Measurements from ENCODE around the gene SLC8A2. TPM values are rescaled to one million over a fixed set of nuclear protein-coding genes. Genes with fewer than 3 reads are reported as not detected.
A peak's percentile ranks its signal among the peaks of the same experiment; 100 is the strongest.

SLC8A2 gene
- total RNA-seq, 2 donors from 2014 or later: 2.5 to 3.6 TPM

DNA sequence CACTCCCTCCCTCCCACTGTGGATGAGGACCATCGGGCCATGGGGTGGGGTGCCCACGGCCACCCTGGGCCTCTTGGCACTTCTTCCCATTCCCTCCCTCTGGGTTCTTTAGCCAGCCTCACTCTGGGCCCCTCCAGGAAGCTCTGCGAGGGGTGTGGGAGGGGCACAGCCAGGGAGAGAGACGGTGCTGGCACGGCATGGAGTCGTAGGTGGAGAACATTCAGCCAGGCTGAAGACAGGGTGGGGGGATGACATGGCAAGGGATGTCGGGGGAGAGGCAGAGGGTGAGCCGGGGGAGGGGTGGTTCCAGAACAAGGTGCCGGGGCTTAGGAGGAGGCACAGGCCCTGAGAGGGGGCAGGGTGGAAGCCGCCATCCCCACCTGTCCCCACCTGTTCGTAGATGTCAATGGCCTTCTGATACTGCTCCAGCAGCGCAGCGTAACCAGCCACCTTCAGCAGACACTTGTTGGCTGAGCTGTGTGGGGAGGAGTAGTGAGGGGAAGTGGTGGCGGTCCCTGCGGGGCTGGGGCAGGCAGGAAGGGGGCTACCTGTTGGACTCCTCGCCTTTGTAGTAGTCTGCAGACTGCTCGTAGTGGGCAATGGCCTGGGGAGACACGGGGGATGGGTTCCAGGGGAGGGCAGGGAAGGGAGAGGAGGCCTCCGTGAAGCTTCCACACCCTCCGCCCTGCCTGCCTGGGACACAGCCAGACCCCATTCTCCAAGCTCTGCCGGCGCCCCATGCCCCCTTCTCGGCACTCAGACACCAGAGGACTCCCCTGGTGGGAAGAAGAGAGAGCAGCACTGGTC, 21.1 kb upstream of the SLC8A2 start:
- TF ChIP-seq, protein P1, sequence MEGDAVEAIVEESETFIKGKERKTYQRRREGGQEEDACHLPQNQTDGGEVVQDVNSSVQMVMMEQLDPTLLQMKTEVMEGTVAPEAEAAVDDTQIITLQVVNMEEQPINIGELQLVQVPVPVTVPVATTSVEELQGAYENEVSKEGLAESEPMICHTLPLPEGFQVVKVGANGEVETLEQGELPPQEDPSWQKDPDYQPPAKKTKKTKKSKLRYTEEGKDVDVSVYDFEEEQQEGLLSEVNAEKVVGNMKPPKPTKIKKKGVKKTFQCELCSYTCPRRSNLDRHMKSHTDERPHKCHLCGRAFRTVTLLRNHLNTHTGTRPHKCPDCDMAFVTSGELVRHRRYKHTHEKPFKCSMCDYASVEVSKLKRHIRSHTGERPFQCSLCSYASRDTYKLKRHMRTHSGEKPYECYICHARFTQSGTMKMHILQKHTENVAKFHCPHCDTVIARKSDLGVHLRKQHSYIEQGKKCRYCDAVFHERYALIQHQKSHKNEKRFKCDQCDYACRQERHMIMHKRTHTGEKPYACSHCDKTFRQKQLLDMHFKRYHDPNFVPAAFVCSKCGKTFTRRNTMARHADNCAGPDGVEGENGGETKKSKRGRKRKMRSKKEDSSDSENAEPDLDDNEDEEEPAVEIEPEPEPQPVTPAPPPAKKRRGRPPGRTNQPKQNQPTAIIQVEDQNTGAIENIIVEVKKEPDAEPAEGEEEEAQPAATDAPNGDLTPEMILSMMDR (conservative IDR thresholded peaks at IDR 0.05): no peak
- no peaks in the 10 kb centered on the region for H3K4me1 ChIP-seq (ENCODE audit: control insufficient read depth, insufficient read depth, low read length)
- peaks cover 22% of the 10 kb centered on the region for H3K36me3 Mint-ChIP-seq (ENCODE audit: low read depth)
- DNase-seq: no peak
- no peak overlapping the region for H3K4me3 Mint-ChIP-seq
- H3K36me3 ChIP-seq (ENCODE audit: control insufficient read depth, insufficient read depth, low read length): peaks cover 22% of the 10 kb centered on the region
- no peak overlapping the region for H3K27ac Mint-ChIP-seq
- H3K9ac ChIP-seq (ENCODE audit: extremely low read depth, low read length, poor library complexity, severe bottlenecking): no peak overlapping the region
- WGBS, 2 experiments (ENCODE audit: insufficient coverage in 1 of 2, insufficient read length in 1 of 2): 91 to 92% methylated on average over 10 to 23 of the region's 23 CpGs
- H3K27ac ChIP-seq (ENCODE audit: low read depth, low read length): no peak overlapping the region
- no peaks in the 10 kb centered on the region for H3K4me1 Mint-ChIP-seq
- no peaks in the 10 kb centered on the region for H3K9me3 Mint-ChIP-seq
- no peaks in the 10 kb centered on the region for H3K27me3 ChIP-seq (ENCODE audit: control insufficient read depth, insufficient read depth, low read length, poor library complexity, severe bottlenecking)
- no peaks in the 10 kb centered on the region for H3K27me3 Mint-ChIP-seq (ENCODE audit: insufficient read depth)
- H3K9me3 ChIP-seq (ENCODE audit: control insufficient read depth, low read length): no peaks in the 10 kb centered on the region
- H3K4me3 ChIP-seq (ENCODE audit: low read length): no peak overlapping the region

GRCh38 chr19:47492137-47492533, 20.4 kb upstream of the SLC8A2 start:
- 95 to 97% methylated on average over 3 to 14 of the region's 14 CpGs for WGBS, 2 experiments (ENCODE audit: insufficient coverage in 1 of 2, insufficient read length in 1 of 2)
- peaks cover 22% of the 10 kb centered on the region for H3K36me3 Mint-ChIP-seq (ENCODE audit: low read depth)
- H3K4me1 Mint-ChIP-seq: no peaks in the 10 kb centered on the region
- H3K4me1 ChIP-seq (ENCODE audit: control insufficient read depth, insufficient read depth, low read length): no peaks in the 10 kb centered on the region
- TF ChIP-seq, protein P1 (conservative IDR thresholded peaks at IDR 0.05): no peak
- no peak overlapping the region for H3K27ac Mint-ChIP-seq
- no peaks in the 10 kb centered on the region for H3K9me3 ChIP-seq (ENCODE audit: control insufficient read depth, low read length)
- H3K27me3 ChIP-seq (ENCODE audit: control insufficient read depth, insufficient read depth, low read length, poor library complexity, severe bottlenecking): no peaks in the 10 kb centered on the region
- no peak overlapping the region for H3K4me3 ChIP-seq (ENCODE audit: low read length)
- H3K27me3 Mint-ChIP-seq (ENCODE audit: insufficient read depth): no peaks in the 10 kb centered on the region
- no peak overlapping the region for H3K27ac ChIP-seq (ENCODE audit: low read depth, low read length)
- H3K9ac ChIP-seq (ENCODE audit: extremely low read depth, low read length, poor library complexity, severe bottlenecking): no peak overlapping the region
- H3K4me3 Mint-ChIP-seq: no peak overlapping the region
- H3K9me3 Mint-ChIP-seq: no peaks in the 10 kb centered on the region
- no peak for DNase-seq
- H3K36me3 ChIP-seq (ENCODE audit: control insufficient read depth, insufficient read depth, low read length): peaks cover 22% of the 10 kb centered on the region

- no peaks in the 10 kb centered on the region for H3K4me1 ChIP-seq (ENCODE audit: control insufficient read depth, insufficient read depth, low read length)
- H3K9me3 ChIP-seq (ENCODE audit: control insufficient read depth, low read length): no peaks in the 10 kb centered on the region
- Mint-ChIP-seq H3K9me3 (no peaks in the 10 kb centered on the region), H3K27ac (no peak overlapping the region), H3K4me3 (no peak overlapping the region), H3K36me3 (ENCODE audit: low read depth) (peaks cover 22% of the 10 kb centered on the region), H3K27me3 (ENCODE audit: insufficient read depth) (no peaks in the 10 kb centered on the region), H3K4me1 (no peaks in the 10 kb centered on the region)
- DNase-seq: no peak
- H3K36me3 ChIP-seq (ENCODE audit: control insufficient read depth, insufficient read depth, low read length): peaks cover 22% of the 10 kb centered on the region
- H3K9ac ChIP-seq (ENCODE audit: extremely low read depth, low read length, poor library complexity, severe bottlenecking): no peak overlapping the region
- TF ChIP-seq, protein P1 (conservative IDR thresholded peaks at IDR 0.05): no peak
- peak overlapping the region; percentile 22 for H3K27ac ChIP-seq (ENCODE audit: low read depth, low read length)
- WGBS, 2 experiments (ENCODE audit: insufficient coverage in 1 of 2, insufficient read length in 1 of 2): 92 to 94% methylated on average over 18 to 22 of the region's 22 CpGs
- H3K4me3 ChIP-seq (ENCODE audit: low read length): no peak overlapping the region
- no peaks in the 10 kb centered on the region for H3K27me3 ChIP-seq (ENCODE audit: control insufficient read depth, insufficient read depth, low read length, poor library complexity, severe bottlenecking)
Measured at GRCh38 chr19:47491358-47492136, 19.9 kb upstream of the SLC8A2 start.

All from endodermal cell (in vitro differentiated cells).